Measurements from ENCODE around the gene CCKAR.

Gene CCKAR

GRCh38 chr4:26462874-26463273 is 27.4 kb downstream of the CCKAR start:
- no peak overlapping the region for H3K27ac Mint-ChIP-seq
- no peak for DNase-seq (ENCODE audit: low spot score)
- H3K4me1 Mint-ChIP-seq (ENCODE audit: low read depth): peaks cover 12% of the 10 kb centered on the region
- H3K9me3 Mint-ChIP-seq: no peaks in the 10 kb centered on the region
- no peaks in the 10 kb centered on the region for H3K36me3 Mint-ChIP-seq (ENCODE audit: low read depth)
- H3K27me3 Mint-ChIP-seq (ENCODE audit: low read depth): peaks cover 3% of the 10 kb centered on the region
- no peak overlapping the region for H3K4me3 Mint-ChIP-seq

- no peak for DNase-seq (ENCODE audit: low spot score)
- Mint-ChIP-seq H3K36me3 (ENCODE audit: low read depth) (no peaks in the 10 kb centered on the region), H3K4me3 (no peak overlapping the region), H3K9me3 (no peaks in the 10 kb centered on the region), H3K27me3 (ENCODE audit: low read depth) (peaks cover 6% of the 10 kb centered on the region), H3K27ac (no peak overlapping the region), H3K4me1 (ENCODE audit: low read depth) (peaks cover 12% of the 10 kb centered on the region)
Observed at GRCh38 chr4:26459756-26460530, 30.3 kb downstream of the CCKAR start.

GRCh38 chr4:26459054-26459755 is 31.1 kb downstream of the CCKAR start:
- Mint-ChIP-seq H3K36me3 (ENCODE audit: low read depth) (no peaks in the 10 kb centered on the region), H3K4me3 (peak overlapping the region; percentile 19), H3K27me3 (ENCODE audit: low read depth) (peaks cover 6% of the 10 kb centered on the region), H3K9me3 (no peaks in the 10 kb centered on the region), H3K4me1 (ENCODE audit: low read depth) (peaks cover 12% of the 10 kb centered on the region), H3K27ac (no peak overlapping the region)
- no peak for DNase-seq (ENCODE audit: low spot score)

DNA sequence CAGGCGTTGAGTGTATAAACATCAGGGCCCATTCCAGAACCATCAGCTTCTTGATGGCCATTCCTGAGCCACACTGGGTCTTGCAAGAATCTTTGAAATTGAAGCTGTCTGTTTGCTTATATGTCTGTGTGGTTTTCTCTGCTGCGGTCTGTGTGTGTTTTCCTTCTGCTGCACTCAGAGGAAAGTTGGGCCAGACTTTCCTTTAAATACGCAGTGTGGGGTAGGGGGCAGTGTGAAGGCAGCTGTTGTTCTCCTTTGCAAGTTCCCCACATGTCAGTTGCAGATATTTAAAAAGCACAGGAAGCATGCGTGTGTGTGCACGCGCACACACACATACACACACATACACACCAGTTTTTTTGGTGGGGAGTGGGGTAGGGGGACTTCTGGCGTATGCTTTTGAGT is 32.1 kb downstream of the CCKAR start:
- H3K27me3 Mint-ChIP-seq (ENCODE audit: low read depth): peaks cover 6% of the 10 kb centered on the region
- peak overlapping the region; percentile 32 for H3K4me3 Mint-ChIP-seq
- no peaks in the 10 kb centered on the region for H3K9me3 Mint-ChIP-seq
- H3K4me1 Mint-ChIP-seq (ENCODE audit: low read depth): peaks cover 12% of the 10 kb centered on the region
- no peak for DNase-seq (ENCODE audit: low spot score)
- H3K27ac Mint-ChIP-seq: no peak overlapping the region
- H3K36me3 Mint-ChIP-seq (ENCODE audit: low read depth): no peaks in the 10 kb centered on the region

- peaks cover 6% of the 10 kb centered on the region for H3K27me3 Mint-ChIP-seq (ENCODE audit: low read depth)
- H3K36me3 Mint-ChIP-seq (ENCODE audit: low read depth): no peaks in the 10 kb centered on the region
- no peak overlapping the region for H3K4me3 Mint-ChIP-seq
- no peak overlapping the region for H3K27ac Mint-ChIP-seq
- DNase-seq (ENCODE audit: low spot score): no peak
- peaks cover 12% of the 10 kb centered on the region for H3K4me1 Mint-ChIP-seq (ENCODE audit: low read depth)
- no peaks in the 10 kb centered on the region for H3K9me3 Mint-ChIP-seq
Observed at GRCh38 chr4:26457412-26457811, 32.9 kb downstream of the CCKAR start.

GRCh38 chr4:26455571-26455970 is 34.7 kb downstream of the CCKAR start:
- Mint-ChIP-seq H3K4me3 (no peak overlapping the region), H3K27ac (no peak overlapping the region), H3K27me3 (ENCODE audit: low read depth) (peaks cover 8% of the 10 kb centered on the region), H3K36me3 (ENCODE audit: low read depth) (no peaks in the 10 kb centered on the region), H3K4me1 (ENCODE audit: low read depth) (peaks cover 12% of the 10 kb centered on the region), H3K9me3 (no peaks in the 10 kb centered on the region)
- no peak for DNase-seq (ENCODE audit: low spot score)

- H3K27me3 Mint-ChIP-seq (ENCODE audit: low read depth): peaks cover 8% of the 10 kb centered on the region
- no peaks in the 10 kb centered on the region for H3K9me3 Mint-ChIP-seq
- peaks cover 12% of the 10 kb centered on the region for H3K4me1 Mint-ChIP-seq (ENCODE audit: low read depth)
- H3K36me3 Mint-ChIP-seq (ENCODE audit: low read depth): no peaks in the 10 kb centered on the region
- H3K27ac Mint-ChIP-seq: no peak overlapping the region
- no peak overlapping the region for H3K4me3 Mint-ChIP-seq
- no peak for DNase-seq (ENCODE audit: low spot score)
Observed at GRCh38 chr4:26454961-26455360, 35.3 kb downstream of the CCKAR start.

- Mint-ChIP-seq H3K27ac (no peak overlapping the region), H3K4me1 (ENCODE audit: low read depth) (peaks cover under 1% of the 10 kb centered on the region), H3K9me3 (no peaks in the 10 kb centered on the region), H3K36me3 (ENCODE audit: low read depth) (no peaks in the 10 kb centered on the region), H3K27me3 (ENCODE audit: low read depth) (peaks cover 8% of the 10 kb centered on the region), H3K4me3 (no peak overlapping the region)
- DNase-seq (ENCODE audit: low spot score): no peak
Observed at GRCh38 chr4:26452565-26453531, 37.4 kb downstream of the CCKAR start.

DNA sequence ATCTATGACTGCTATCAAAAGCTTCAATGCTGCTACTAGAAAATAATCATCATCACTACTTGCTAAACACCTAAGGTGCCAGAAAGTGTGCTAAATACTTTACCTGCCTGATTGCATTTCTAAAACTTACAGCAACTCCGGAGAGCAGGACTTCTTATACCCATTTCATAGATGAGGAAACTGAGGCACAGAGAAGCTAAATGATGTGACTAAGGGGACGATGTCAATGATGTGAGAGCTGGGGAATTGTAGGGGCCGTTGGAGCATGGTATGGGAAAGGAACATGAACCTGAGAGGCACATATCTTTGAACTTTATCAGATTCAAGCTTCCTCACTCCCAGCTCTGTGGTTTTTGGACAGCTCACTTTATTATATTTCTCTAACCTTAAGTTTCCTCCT is 38.7 kb downstream of the CCKAR start:
- no peak overlapping the region for H3K4me3 Mint-ChIP-seq
- no peaks in the 10 kb centered on the region for H3K4me1 Mint-ChIP-seq (ENCODE audit: low read depth)
- H3K27me3 Mint-ChIP-seq (ENCODE audit: low read depth): peaks cover 5% of the 10 kb centered on the region
- DNase-seq (ENCODE audit: low spot score): no peak
- H3K9me3 Mint-ChIP-seq: no peaks in the 10 kb centered on the region
- no peak overlapping the region for H3K27ac Mint-ChIP-seq
- H3K36me3 Mint-ChIP-seq (ENCODE audit: low read depth): no peaks in the 10 kb centered on the region

GRCh38 chr4:26450418-26450817 is 39.9 kb downstream of the CCKAR start:
- Mint-ChIP-seq H3K27ac (no peak overlapping the region), H3K36me3 (ENCODE audit: low read depth) (no peaks in the 10 kb centered on the region)

DNA sequence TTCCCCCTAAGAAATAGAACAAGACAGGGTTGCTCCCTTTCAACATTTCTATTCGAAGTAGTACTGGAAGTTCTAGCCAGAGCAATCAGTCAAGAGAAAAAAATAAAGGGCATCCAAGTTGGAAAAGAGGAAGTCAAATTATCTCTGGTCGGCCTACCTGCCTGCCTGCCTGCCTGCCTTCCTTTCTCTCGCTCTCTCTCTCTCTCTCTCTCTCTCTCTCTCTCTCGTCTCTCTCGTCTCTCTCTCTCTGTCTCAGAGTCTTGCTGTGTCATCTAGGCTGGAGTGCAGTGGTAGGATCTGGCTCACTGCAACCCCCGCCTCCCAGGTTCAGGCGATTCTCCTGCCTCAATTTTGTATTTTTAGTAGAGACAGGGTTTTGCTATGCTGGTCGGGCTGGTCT is 42.9 kb downstream of the CCKAR start:
- no peak for DNase-seq (ENCODE audit: low spot score)
- Mint-ChIP-seq H3K9me3 (no peaks in the 10 kb centered on the region), H3K27ac (no peak overlapping the region), H3K4me3 (no peak overlapping the region), H3K36me3 (ENCODE audit: low read depth) (peaks cover 9% of the 10 kb centered on the region), H3K27me3 (ENCODE audit: low read depth) (peaks cover 7% of the 10 kb centered on the region), H3K4me1 (ENCODE audit: low read depth) (no peaks in the 10 kb centered on the region)

More at GRCh38 chr4:26450418-26450817, 39.9 kb downstream of the CCKAR start:
- Mint-ChIP-seq H3K4me3 (no peak overlapping the region), H3K27me3 (ENCODE audit: low read depth) (peaks cover 7% of the 10 kb centered on the region), H3K4me1 (ENCODE audit: low read depth) (no peaks in the 10 kb centered on the region), H3K9me3 (no peaks in the 10 kb centered on the region)
- DNase-seq (ENCODE audit: low spot score): no peak

DNA sequence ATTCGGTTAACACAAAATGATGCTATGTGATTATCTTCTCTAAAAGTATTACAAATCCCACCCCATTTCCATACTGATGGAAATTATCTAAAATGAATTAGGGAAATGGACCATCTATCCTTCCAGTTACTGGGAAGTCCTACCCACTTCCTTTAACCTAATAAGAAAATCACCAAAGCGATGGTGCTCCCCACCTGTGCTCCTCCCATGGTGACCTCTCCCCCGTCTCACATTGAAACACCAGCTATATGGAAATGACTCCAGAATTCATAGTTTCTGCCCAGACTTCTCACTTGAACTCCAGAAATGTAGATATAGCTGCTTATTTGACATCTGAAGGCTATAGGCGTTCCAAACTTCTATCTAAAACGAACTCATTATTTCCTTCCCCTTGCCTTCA is 48.5 kb downstream of the CCKAR start:
- no peaks in the 10 kb centered on the region for H3K9me3 Mint-ChIP-seq
- H3K4me1 Mint-ChIP-seq (ENCODE audit: low read depth): no peaks in the 10 kb centered on the region
- H3K27ac Mint-ChIP-seq: no peak overlapping the region
- no peak for DNase-seq (ENCODE audit: low spot score)
- no peak overlapping the region for H3K4me3 Mint-ChIP-seq
- H3K27me3 Mint-ChIP-seq (ENCODE audit: low read depth): peaks cover 2% of the 10 kb centered on the region
- peaks cover 18% of the 10 kb centered on the region for H3K36me3 Mint-ChIP-seq (ENCODE audit: low read depth)

DNA sequence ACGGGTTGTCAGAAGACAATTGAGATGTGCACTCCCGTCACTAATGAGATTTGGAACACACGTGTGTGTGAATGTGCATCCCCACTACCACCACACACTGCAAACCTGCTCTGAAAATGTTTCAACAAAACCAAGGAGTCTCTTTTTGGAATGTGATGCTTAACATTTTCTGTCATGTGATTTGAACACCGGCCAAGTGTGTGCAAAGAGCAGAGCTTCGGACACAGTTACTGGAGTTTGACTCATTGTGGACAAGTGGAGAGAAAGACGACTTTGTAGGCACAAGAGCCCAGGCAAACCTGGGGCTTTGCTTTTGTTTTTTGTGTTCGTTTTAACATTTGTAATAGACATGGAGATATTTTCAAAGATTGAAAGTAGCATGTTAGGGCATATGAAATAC is 49.2 kb downstream of the CCKAR start:
- no peak for DNase-seq (ENCODE audit: low spot score)
- H3K4me1 Mint-ChIP-seq (ENCODE audit: low read depth): no peaks in the 10 kb centered on the region
- peaks cover 24% of the 10 kb centered on the region for H3K36me3 Mint-ChIP-seq (ENCODE audit: low read depth)
- no peak overlapping the region for H3K4me3 Mint-ChIP-seq
- H3K27ac Mint-ChIP-seq: no peak overlapping the region
- no peaks in the 10 kb centered on the region for H3K9me3 Mint-ChIP-seq
- H3K27me3 Mint-ChIP-seq (ENCODE audit: low read depth): no peaks in the 10 kb centered on the region
